Suprapubic skin (tissue), 4 donors: ENCODE results near the gene SRCAP. TPM values are rescaled to one million over a fixed set of nuclear protein-coding genes. Genes with fewer than 3 reads are reported as not detected.

ENCODE experiments used
- DNase-seq, 2 donors: peaks; one replicate each; pipeline ENCODE4 v3.0.0-alpha.2; 2019; ENCODE audit warnings: low spot score in 2 of 2
- H3K27ac ChIP-seq: fragments of 200-600 bp; sonication (generic); one replicate; pipeline ENCODE4 v1.5.1; 2019
- H3K27me3 ChIP-seq: fragments of 200-600 bp; sonication (generic); one replicate; pipeline ENCODE4 v1.5.1; 2019
- H3K36me3 ChIP-seq: fragments of 200-600 bp; sonication (generic); one replicate; pipeline ENCODE4 v1.5.1; 2019
- H3K4me1 ChIP-seq: fragments of 200-600 bp; sonication (generic); one replicate; pipeline ENCODE4 v1.5.1; 2019
- H3K4me3 ChIP-seq: fragments of 200-600 bp; sonication (generic); one replicate; pipeline ENCODE4 v1.5.1; 2019; ENCODE audit warnings: mild to moderate bottlenecking
- H3K9me3 ChIP-seq: fragments of 200-600 bp; sonication (generic); one replicate; pipeline ENCODE4 v1.5.1; 2019
- EP300 ChIP-seq: sonication (generic); formaldehyde crosslinking; IDR thresholded peaks from one replicate; pipeline ENCODE4 v1.6.1; 2017; ENCODE audit warnings: antibody characterized with exemption
- POLR2A ChIP-seq, 2 donors: fragments of 450-650 bp; IDR thresholded peaks; one replicate each; pipeline ENCODE4 v1.6.1; 2017; ENCODE audit warnings: antibody characterized with exemption in 2 of 2, mild to moderate bottlenecking in 2 of 2, moderate library complexity in 2 of 2
- POLR2AphosphoS5 ChIP-seq, 3 donors: sonication (generic); formaldehyde crosslinking; IDR thresholded peaks; one replicate each; pipeline ENCODE4 v1.6.1; 2017; ENCODE audit warnings: antibody characterized with exemption in 3 of 3
- WGBS: methylation state at CpG from one replicate; pipeline ENCODE4 v1.1.5; 2018; 5-methylcytosine and 5-hydroxymethylcytosine counted together
- total RNA-seq, 4 donors: library from RNA; depleted of rRNA; stranded (reverse); fragments of >200 nt; gene quantifications; one replicate each; pipeline ENCODE4 v1.1.0, GENCODE V29; 2016
- TF ChIP-seq, protein P1 (sequence below), 2 donors: fragments of 200-600 bp in 1 of 2; fragments of 450-650 bp in 1 of 2; sonication (generic) in 1 of 2; IDR thresholded peaks; one replicate each; pipeline ENCODE4 v1.5.1; 2016 to 2019; ENCODE audit warnings: antibody characterized with exemption in 2 of 2, mild to moderate bottlenecking in 1 of 2, moderate library complexity in 1 of 2

SRCAP gene
- total RNA-seq, 4 donors from 2014 or later: 42.9 to 50.0 (median 44.6) TPM

DNA sequence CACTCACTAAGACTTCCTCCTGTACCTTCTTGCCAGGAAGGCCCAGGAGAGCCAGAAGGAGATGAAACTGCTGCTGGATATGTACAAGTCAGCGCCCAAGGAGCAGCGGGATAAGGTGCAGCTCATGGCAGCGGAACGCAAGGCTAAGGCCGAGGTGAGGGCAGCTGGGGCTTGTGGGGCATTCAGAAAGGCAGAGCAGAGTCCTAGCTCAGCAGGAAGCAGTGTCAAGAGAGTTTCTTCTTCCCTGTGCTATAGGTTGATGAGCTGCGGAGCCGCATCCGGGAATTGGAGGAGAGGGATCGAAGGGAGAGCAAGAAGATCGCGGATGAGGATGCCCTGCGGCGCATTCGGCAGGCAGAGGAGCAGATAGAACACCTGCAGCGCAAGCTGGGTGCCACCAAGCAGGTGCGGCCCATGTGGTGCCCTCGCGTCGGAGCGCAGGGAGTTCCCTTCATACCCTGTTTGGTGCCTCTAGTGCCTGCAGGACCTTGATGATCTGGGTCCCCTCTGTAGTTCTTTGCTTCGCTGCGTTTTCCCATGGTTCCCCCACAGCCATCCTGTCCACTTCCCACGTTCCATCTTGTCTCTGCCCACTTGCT, 69.7 kb downstream of the SRCAP start:
- no peak overlapping the region for H3K4me3 ChIP-seq

DNA sequence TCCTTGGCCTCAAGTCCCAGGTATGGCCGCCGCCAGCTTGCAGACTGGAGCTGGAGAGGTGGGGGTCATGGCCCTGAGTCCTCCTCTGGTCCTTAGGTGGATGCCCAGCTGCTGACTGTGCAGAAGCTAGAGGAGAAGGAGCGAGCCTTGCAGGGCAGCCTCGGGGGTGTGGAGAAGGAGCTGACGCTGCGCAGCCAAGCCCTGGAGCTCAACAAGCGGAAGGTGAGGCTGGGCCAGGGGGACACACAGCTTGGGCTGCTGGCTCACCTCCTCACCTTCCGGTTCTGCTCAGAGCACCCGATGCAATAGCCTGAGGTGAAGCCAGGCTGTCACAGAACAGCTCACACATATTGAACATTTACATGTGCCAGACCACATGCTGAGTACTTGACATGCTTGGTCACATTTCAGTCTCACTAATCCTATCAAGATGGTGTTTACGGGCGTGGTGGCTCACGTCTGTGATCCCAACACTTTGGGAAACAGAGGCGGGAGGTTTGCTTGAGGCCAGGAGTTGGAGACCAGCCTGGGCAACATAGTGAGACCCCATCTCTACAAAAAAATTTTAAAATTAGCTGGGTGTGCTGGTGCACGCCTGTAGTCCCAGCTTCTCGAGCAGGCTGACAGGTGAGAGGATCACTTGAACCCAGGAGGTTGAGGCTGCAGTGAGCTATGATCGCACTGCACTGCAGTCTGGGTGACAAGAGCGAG, 70.6 kb downstream of the SRCAP start:
- WGBS: 84% methylated on average over 17 of the region's 17 CpGs

More for the DNA sequence above, 69.7 kb downstream of the SRCAP start:
- Histone ChIP-seq H3K36me3 (peaks cover 99% of the 10 kb centered on the region), H3K4me1 (peaks cover 4% of the 10 kb centered on the region), H3K27ac (no peak overlapping the region), H3K27me3 (no peaks in the 10 kb centered on the region), H3K9me3 (no peaks in the 10 kb centered on the region)
- no peak for TF ChIP-seq EP300
- TF ChIP-seq, protein P1, sequence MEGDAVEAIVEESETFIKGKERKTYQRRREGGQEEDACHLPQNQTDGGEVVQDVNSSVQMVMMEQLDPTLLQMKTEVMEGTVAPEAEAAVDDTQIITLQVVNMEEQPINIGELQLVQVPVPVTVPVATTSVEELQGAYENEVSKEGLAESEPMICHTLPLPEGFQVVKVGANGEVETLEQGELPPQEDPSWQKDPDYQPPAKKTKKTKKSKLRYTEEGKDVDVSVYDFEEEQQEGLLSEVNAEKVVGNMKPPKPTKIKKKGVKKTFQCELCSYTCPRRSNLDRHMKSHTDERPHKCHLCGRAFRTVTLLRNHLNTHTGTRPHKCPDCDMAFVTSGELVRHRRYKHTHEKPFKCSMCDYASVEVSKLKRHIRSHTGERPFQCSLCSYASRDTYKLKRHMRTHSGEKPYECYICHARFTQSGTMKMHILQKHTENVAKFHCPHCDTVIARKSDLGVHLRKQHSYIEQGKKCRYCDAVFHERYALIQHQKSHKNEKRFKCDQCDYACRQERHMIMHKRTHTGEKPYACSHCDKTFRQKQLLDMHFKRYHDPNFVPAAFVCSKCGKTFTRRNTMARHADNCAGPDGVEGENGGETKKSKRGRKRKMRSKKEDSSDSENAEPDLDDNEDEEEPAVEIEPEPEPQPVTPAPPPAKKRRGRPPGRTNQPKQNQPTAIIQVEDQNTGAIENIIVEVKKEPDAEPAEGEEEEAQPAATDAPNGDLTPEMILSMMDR (IDR thresholded peaks at IDR 0.05): no peak
- TF ChIP-seq POLR2AphosphoS5 (IDR thresholded peaks at IDR 0.05): no peak
- TF ChIP-seq POLR2A (IDR thresholded peaks at IDR 0.05): no peak
- DNase-seq: no peak
- WGBS: 90% methylated on average over 23 of the region's 23 CpGs

DNA sequence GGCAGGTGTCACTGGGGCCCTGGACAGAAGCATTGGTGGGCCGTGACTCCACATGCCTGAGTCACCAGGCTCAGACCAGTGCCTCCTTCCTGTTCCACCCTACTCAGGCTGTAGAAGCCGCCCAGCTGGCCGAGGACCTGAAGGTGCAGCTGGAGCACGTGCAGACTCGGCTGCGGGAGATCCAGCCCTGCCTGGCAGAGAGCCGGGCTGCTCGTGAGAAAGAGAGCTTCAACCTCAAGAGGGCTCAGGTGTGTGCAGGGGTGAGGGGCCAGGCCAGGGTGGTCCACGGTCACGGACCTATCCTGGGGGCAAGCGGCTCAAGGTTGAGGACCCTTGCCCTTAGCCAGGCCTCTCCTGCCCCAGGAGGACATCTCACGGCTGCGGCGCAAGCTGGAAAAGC, 72.8 kb downstream of the SRCAP start:
- TF ChIP-seq POLR2A (IDR thresholded peaks at IDR 0.05) (no peak), EP300 (no peak), POLR2AphosphoS5 (IDR thresholded peaks at IDR 0.05) (no peak)
- TF ChIP-seq, protein P1 (IDR thresholded peaks at IDR 0.05): no peak
- no peak for DNase-seq
- Histone ChIP-seq H3K36me3 (peaks cover 77% of the 10 kb centered on the region), H3K4me1 (peaks cover 22% of the 10 kb centered on the region), H3K9me3 (no peaks in the 10 kb centered on the region), H3K4me3 (no peak overlapping the region), H3K27me3 (no peaks in the 10 kb centered on the region), H3K27ac (no peak overlapping the region)
- WGBS: 82% methylated on average over 14 of the region's 14 CpGs

More for the DNA sequence above, 70.6 kb downstream of the SRCAP start:
- no peaks in the 10 kb centered on the region for H3K27me3 ChIP-seq
- TF ChIP-seq POLR2A (IDR thresholded peaks at IDR 0.05) (no peak), EP300 (no peak), POLR2AphosphoS5 (IDR thresholded peaks at IDR 0.05) (no peak)
- TF ChIP-seq, protein P1 (IDR thresholded peaks at IDR 0.05): no peak
- H3K27ac ChIP-seq: no peak overlapping the region
- peaks cover 1% of the 10 kb centered on the region for H3K4me1 ChIP-seq
- DNase-seq: no peak
- H3K36me3 ChIP-seq: peaks cover 99% of the 10 kb centered on the region
- no peak overlapping the region for H3K4me3 ChIP-seq
- no peaks in the 10 kb centered on the region for H3K9me3 ChIP-seq

DNA sequence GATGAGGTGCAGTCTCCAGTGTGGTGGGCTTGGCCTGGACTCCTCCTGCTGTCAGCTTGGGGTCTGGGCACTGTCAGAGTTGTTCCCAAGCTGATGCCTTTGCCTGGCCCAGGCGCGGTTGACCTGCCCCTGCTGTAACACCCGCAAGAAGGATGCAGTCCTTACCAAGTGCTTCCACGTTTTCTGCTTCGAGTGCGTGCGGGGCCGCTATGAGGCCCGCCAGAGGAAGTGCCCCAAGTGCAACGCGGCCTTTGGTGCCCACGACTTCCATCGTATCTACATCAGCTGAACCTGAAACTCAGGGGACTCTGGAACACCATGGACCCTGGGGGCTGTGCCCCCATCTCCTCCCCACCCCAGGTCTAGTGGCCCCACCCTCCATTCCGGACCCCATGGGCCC, 74.9 kb downstream of the SRCAP start:
- H3K9me3 ChIP-seq: no peaks in the 10 kb centered on the region
- H3K27ac ChIP-seq: no peak overlapping the region
- no peaks in the 10 kb centered on the region for H3K27me3 ChIP-seq
- peaks cover 30% of the 10 kb centered on the region for H3K4me1 ChIP-seq
- WGBS: 90% methylated on average over 4 of the region's 14 CpGs
- no peak for DNase-seq
- peaks cover 57% of the 10 kb centered on the region for H3K36me3 ChIP-seq
- H3K4me3 ChIP-seq: no peak overlapping the region
- no peak for TF ChIP-seq EP300
- TF ChIP-seq POLR2AphosphoS5 (IDR thresholded peaks at IDR 0.05): no peak
- TF ChIP-seq POLR2A (IDR thresholded peaks at IDR 0.05): no peak
- TF ChIP-seq, protein P1 (IDR thresholded peaks at IDR 0.05): no peak

- DNase-seq: no peak
- no peaks in the 10 kb centered on the region for H3K27me3 ChIP-seq
- WGBS: 25% methylated on average over 5 of the region's 8 CpGs
- TF ChIP-seq POLR2AphosphoS5 (IDR thresholded peaks at IDR 0.05) (no peak), EP300 (no peak), POLR2A (IDR thresholded peaks at IDR 0.05) (no peak)
- TF ChIP-seq, protein P1 (IDR thresholded peaks at IDR 0.05): no peak
- H3K4me1 ChIP-seq: peaks cover 30% of the 10 kb centered on the region
- peaks cover 50% of the 10 kb centered on the region for H3K36me3 ChIP-seq
- peak overlapping the region; percentile 63 for H3K4me3 ChIP-seq
- no peaks in the 10 kb centered on the region for H3K9me3 ChIP-seq
- H3K27ac ChIP-seq: peak overlapping the region; percentile 53
Observed at GRCh38 chr16:30774367-30775130, 75.6 kb downstream of the SRCAP start.
